GM18507 (cell line): ENCODE results near the gene CYGB.
A peak's percentile ranks its signal among the peaks of the same experiment; 100 is the strongest.
"Not testable (repeated sequence)": the region's sequence is repeated elsewhere in the genome, so short reads cannot be mapped to it uniquely, and the experiment has no call there.

Source experiments
- DNase-seq: peaks from one replicate; pipeline ENCODE4 v3.0.0; 2011; ENCODE audit warnings: low read depth; ENCODE audit not compliant: insufficient read length; ENCODE audit errors: extremely low spot score
- FAIRE-seq: peaks from 2 replicates; lab custom pipeline; 2011; peaks lifted over from hg19 to GRCh38; lab: Jason Lieb, UNC

The CYGB gene

GRCh38 chr17:76529224-76530094 lies 8.1 kb downstream of the CYGB start:
- FAIRE-seq (no peak), DNase-seq (no peak)

DNA sequence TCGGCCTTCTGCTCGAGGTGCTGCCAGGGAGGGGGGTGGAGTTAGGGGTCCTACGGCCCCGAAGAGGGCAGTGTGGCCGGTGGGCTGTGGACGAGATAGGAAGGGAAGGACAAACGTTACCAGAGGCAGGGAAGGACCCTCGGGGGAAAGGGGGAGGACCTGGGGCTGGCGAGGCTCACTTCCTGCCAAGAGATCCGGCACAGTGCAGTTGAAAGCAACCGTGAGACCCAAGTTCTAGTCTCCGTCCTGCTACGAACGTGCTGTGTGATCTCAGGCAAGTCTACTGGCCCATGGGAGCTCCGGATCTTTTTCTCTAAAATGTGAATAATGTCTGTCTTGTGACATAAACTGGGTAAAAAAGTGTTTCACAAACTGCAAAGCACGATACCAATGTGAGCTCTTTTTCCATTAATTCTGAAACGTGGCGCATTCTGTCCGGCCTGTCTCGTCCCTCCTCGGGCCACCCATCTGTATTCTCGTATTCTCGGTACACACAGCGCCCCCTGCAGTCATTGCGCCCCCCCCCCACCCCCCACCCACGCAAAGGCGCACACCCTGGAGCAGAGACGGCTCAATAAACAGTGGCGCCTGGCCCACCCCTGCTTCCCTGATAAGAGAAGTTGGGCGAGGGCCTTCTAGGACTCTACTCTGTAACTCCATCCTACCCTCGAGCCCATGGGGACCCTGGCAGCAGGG lies 8.8 kb downstream of the CYGB start:
- FAIRE-seq: no peak
- DNase-seq: no peak

DNA sequence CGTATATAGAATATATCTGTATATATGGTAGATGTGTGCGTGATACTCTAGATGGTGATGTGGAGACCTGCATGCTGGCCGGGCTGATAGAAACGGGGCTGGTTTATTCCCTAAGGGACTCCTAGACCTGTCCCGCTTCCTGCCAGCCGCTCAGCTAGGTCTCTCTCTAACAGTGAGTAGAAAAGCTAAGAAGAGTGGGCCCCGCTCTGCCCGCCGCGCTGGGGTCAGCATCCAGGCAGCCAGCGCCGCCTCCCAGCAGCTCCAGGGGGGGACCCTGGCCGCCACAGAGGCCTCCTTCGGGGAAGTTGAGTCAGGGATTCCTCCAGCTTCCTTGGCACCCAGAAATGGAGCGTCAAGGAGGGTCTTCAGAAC lies 9.4 kb downstream of the CYGB start:
- FAIRE-seq (no peak), DNase-seq (no peak)

- FAIRE-seq (no peak), DNase-seq (no peak)
Observed at GRCh38 chr17:76527430-76528111, 9.9 kb downstream of the CYGB start.

DNA sequence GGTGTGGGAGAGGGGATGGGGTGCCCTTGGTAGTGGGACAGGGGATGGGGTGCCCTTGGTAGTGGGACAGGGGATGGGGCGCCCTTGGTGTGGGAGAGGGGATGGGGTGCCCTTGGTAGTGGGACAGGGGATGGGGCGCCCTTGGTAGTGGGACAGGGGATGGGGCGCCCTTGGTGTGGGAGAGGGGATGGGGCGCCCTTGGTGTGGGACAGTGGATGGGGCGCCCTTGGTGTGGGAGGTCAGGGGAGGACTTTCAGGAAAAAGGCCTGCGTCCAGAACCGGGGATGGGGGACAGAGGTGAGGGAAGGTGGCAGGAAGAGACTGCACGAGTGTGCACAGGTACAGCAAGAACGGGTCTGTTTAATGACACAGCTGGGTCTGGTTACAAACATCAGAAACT lies 10.5 kb downstream of the CYGB start:
- not testable (repeated sequence) for DNase-seq, FAIRE-seq

DNA sequence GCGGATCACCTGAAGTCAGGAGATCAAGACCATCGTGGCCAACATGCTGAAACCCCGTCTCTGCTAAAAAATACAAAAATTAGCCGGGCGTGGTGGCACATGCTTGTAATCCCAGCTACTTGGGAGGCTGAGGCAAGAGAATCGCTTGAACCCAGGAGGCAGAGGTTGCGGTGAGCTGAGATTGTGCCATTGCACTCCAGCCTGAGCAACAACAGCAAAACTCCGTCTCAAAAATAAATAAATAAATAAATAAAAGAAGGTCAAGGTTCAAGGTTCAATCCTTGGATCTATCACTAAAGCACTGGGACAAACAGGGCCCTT lies 12.0 kb downstream of the CYGB start:
- not testable (repeated sequence) for DNase-seq, FAIRE-seq

GRCh38 chr17:76524598-76525512 lies 12.7 kb downstream of the CYGB start:
- FAIRE-seq (no peak), DNase-seq (no peak)

DNA sequence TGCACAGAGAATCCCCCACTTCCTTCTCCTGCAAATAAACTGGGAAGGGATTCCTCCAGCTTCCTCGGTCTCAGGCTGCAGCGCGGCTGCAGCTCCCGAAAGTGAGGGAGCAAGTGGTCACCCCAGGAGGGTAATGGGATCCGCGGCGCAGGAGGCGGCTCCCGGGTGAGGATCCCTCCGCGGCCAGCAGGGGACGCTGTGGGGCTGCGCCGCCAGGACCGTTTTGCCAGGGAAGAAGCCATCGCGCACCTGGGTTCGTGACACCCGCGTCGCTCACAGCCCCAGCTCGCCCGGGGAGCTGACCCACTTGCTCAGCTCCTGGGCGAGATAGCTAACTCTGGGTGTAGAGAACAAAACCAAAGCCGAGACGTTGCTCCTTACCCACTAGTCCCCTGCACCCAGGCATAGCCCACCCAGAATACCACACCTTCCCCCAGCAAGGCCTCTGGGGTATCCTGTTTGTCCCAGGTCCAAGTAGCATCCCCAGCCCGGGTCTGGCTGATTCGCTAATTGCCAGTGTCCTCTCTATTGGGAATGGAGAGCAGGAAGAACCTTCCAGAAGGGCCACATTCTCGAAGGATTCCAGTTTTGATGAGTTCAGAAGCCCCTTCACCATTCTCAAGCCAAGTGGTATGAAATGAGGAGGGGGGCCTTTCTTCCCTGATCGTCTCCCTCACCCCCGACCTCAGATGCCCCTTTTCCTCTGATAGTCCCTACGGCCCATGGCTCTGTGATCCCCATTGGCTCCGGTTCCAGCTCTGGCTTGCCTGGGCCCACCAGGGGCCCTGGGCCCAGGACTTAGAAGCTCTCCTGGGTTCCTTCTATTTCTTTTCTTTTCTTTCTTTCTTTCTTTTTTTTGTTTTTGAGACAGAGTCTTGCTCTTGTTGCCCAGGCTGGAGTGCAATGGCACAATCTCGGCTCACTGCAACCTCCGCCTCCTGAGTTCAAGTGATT lies 14.1 kb downstream of the CYGB start:
- FAIRE-seq (peak; percentile 71), DNase-seq (peak; percentile 65)

GRCh38 chr17:76521683-76522082 lies 15.8 kb downstream of the CYGB start:
- not testable (repeated sequence) for FAIRE-seq, DNase-seq

- DNase-seq (no peak), FAIRE-seq (no peak)
Observed at GRCh38 chr17:76521262-76521661, 16.2 kb downstream of the CYGB start.

- DNase-seq: no peak
Observed at GRCh38 chr17:76519048-76519966, 18.2 kb downstream of the CYGB start.

GRCh38 chr17:76517638-76518038 lies 19.9 kb downstream of the CYGB start:
- FAIRE-seq: no peak
- no peak for DNase-seq

More at GRCh38 chr17:76519048-76519966, 18.2 kb downstream of the CYGB start:
- no peak for FAIRE-seq

DNA sequence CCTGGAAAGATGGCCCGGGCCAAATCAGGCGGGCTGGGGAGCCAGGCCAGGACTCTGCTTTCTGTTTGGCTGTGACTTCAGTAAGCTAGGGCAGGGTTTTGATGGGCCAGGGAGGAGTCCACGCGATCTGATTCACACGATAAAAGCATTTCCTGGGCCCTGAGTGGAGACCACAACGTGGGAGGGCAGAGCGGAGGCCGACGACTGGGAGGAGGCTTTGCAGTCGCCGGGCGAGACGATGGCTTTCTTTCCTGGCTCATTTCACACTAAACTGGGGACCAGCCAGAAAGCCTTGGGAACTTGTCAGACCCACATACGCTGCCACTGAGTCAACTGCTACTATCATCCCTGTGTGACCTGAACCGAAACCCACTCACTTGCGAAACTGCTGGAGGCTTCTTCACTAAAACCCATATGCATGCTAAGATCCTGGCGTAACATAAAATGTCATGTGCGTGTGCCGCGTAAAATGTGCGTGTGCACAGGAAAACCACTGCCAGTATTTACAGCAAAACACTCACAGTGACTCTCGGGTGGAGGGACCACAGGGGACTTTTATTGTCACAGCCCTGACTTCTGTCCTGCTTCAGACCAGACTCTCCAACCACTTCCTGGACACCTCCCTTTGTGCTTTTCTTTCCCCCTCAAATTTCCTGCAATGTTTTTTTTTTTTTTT lies 22.1 kb downstream of the CYGB start:
- FAIRE-seq (peak; percentile 95), DNase-seq (no peak)

DNA sequence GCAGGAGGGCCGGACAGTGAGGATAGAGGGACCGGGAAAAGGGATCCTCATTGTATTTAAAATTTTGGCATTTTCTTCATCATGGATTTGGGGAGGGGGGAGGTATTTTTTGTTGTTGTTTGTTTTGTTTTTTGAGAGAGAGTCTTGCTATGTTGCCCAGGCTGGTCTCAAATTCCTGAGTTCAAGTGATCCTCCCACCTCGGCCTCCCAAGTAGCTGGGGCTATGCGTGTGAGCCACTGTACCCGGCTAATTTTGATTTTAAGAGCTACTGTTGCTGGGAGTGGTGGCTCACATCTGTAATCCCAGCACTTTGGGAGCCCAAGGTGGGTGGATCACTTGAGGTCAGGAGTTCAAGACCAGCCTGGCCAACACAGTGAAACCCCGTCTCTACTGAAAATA lies 23.2 kb downstream of the CYGB start:
- DNase-seq, FAIRE-seq: not testable (repeated sequence)

- no peak for DNase-seq
- no peak for FAIRE-seq
Observed at GRCh38 chr17:76513306-76513692, 24.2 kb downstream of the CYGB start.

- DNase-seq: no peak
- no peak for FAIRE-seq
Observed at GRCh38 chr17:76512366-76513305, 24.9 kb downstream of the CYGB start.
